Vagina (tissue), 2 donors: Measurements from ENCODE around the gene XAF1.

ENCODE experiments used
- CTCF ChIP-seq, 3 experiments: fragments of 450-650 bp in 2 of 3; fragments of 200-600 bp in 1 of 3; sonication (generic) in 1 of 3; IDR thresholded peaks; one replicate each; pipeline ENCODE4 v1.5.1; 2017 to 2019; ENCODE audit warnings: antibody characterized with exemption in 3 of 3, mild to moderate bottlenecking in 2 of 3, moderate library complexity in 2 of 3
- POLR2A ChIP-seq, 2 donors: fragments of 450-650 bp; IDR thresholded peaks; one replicate each; pipeline ENCODE4 v1.6.1; 2017; ENCODE audit warnings: antibody characterized with exemption in 2 of 2, mild to moderate bottlenecking in 2 of 2, moderate library complexity in 2 of 2
- POLR2AphosphoS5 ChIP-seq, 2 donors: sonication (generic); formaldehyde crosslinking; IDR thresholded peaks; one replicate each; pipeline ENCODE4 v1.9.0; 2017; ENCODE audit warnings: antibody characterized with exemption in 2 of 2, mild to moderate bottlenecking in 2 of 2, low read depth in 1 of 2; ENCODE audit not compliant: insufficient read depth in 1 of 2

DNA sequence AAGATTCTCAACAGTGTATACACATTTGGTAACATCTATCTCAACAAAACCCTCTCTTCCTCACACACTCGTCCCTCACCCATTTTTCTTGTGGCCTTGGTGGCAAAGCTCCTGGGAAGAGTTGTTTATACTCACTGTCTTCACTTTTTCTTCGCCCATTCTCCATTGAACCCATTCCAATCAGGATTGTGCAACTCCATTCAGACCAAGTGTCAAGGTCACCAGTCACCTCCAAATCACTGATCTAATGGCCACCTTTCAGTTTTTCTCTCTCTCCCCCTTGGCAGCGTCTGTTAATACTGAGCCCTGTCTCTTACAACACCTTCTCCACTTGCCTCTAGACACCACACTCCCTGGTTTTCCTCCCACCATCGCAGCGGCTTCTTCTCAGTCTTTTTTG lies 34.1 kb upstream of the XAF1 start:
- TF ChIP-seq CTCF (IDR thresholded peaks at IDR 0.05) (no peak), POLR2A (IDR thresholded peaks at IDR 0.05) (no peak), POLR2AphosphoS5 (IDR thresholded peaks at IDR 0.05; ENCODE audit: insufficient read depth in 1 of 2, low read depth in 1 of 2) (no peak)
